Right ventricle myocardium inferior (tissue), 1 donor: ENCODE measurements around the gene FRMD3. TPM values are rescaled to one million over a fixed set of nuclear protein-coding genes. Genes with fewer than 3 reads are reported as not detected.

ENCODE experiments used
- ATAC-seq: fragments of 200-7000 bp; cut with Tn5 transposase; one replicate; pipeline ENCODE4 v1.9.1; 2020; ENCODE audit warnings: mild to moderate bottlenecking, moderate library complexity
- DNase-seq: peaks from one replicate; pipeline ENCODE4 v3.0.0; 2021; ENCODE audit errors: missing footprints
- intact Hi-C: fragments of 100-400 bp; cut with DNase I; formaldehyde crosslinking; loops from one replicate; pipeline ENCODE4 v1.11.0; 2022
- total RNA-seq: library from RNA; stranded (reverse); fragmentation: NEBNext Ultra II Directional; extraction: Animal tissue kit (Norgen Biotek cat#: 25700); gene quantifications from one replicate; pipeline ENCODE4 v1.2.1, GENCODE V29; 2021
- donor health status: DM: no; HTN: yes; CAD: no; lungs with severe emphysema.

The FRMD3 gene
- total RNA-seq, 1 donor from 2014 or later, result 98.9 TPM

DNA sequence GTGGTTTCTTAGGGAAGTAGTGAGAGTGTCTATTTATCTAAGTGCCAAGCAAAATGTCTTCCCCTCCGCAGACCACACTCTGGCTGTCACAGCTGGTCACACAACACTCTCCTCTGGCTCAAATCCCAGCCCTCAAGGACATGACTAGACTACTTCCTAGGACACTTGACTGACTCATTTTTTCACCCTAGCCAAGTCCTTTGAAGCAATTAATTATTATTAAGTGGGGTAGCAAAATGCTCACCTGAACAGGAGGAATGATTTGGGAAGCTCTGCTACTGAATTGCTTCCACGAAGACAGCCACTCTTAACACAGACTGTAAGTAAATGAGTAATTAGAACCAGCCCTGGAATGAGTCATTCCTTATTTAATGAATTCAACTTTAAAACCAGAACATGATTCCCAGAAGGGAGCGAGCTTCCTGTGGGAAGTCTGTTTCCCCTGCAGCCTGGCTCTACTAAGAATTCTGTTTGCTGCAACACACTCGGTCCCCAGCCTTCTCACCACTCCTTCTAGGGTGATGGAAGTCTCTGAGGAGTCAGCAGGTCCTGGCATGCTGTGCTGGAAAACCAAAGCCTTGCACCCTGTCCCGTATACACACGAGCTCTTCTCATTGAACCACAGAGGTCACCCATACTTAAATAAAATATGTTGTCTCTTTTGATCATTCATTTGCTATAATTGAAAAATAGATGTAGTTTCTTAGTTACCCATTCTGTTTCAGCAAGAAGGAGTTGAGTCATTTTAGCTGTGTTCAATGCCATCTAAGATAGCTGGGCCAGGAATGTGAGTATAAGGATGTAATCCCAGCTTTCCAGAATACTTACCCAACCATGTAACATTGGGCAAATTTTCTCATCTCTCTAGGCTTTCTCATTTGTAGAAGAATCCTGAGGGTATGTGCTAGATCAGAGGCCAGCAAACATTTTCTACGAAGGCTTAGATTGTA lies 256.6 kb downstream of the FRMD3 start:
- intact Hi-C loops, result loop anchor here (5.0 kb wide), 1 partner anchor 36 kb away; no protein-coding TSS in a partner anchor
- no peak for DNase-seq
- peak; percentile 81 for ATAC-seq

DNA sequence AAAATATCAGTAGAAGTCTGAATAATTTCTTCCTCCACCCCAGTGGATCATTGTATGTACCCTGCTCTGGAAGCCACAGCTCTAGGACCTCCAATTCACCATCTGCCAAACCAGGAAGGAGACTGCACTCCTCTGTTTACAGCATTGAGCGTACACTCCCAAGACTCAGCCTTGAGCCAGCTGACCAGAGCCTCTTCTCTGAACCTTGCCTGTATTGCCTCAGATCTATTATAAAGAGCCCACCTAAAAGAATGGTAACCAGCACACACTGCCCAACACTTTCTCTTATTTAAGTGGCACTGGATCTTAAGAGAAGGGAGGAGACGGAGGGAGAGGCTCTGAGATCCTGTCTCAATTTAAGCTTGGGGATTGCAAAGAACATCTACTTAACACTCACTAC lies 257.4 kb downstream of the FRMD3 start:
- no peak for ATAC-seq
- intact Hi-C loops, result loop anchor here (5.0 kb wide), 1 partner anchor 37 kb away; no protein-coding TSS in a partner anchor
- DNase-seq, result no peak

DNA sequence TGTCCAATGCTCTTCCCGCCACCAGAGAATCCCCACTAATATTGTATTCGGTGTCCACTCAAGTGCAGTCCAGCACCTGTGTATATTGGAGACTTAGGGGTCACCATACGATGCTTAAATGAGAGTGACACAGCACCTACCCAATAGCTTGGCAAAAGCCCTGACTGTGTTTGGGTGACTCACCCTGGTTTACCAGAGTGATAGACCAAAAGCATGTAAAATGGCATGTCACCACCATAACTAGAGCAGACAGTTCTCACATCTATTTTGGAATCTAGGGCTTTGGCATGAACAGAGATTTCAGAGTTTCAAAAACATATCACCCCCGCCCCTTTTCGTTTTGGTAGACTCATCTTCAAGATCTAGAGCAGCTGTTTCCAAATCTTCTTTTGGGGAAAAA lies 257.9 kb downstream of the FRMD3 start:
- intact Hi-C loops, result loop anchor here (5.0 kb wide), 1 partner anchor 37 kb away; no protein-coding TSS in a partner anchor
- ATAC-seq, result no peak
- no peak for DNase-seq

DNA sequence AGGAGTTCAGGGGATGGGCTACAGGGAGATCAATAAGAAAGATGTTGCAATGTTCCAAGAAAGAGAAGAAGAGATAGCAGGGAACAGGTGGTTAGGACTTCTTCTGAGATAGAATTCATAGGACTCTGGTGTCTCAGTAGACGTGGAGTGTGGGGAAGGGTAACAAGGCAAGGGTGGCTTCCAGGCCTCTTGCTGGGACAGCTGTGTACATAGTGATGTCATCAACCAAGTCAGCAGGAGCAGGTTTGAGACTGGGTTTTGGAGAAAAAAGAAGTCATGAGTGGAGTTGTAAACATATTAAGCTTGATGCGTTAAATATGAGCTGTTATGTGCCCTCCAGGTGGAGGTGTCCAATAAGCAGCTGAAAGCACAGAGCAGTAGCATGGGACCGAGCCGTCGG lies 263.4 kb downstream of the FRMD3 start:
- intact Hi-C loops, result loop anchor here (5.0 kb wide), 1 partner anchor 53 kb away; no protein-coding TSS in a partner anchor
- DNase-seq, result no peak
- no peak for ATAC-seq

DNA sequence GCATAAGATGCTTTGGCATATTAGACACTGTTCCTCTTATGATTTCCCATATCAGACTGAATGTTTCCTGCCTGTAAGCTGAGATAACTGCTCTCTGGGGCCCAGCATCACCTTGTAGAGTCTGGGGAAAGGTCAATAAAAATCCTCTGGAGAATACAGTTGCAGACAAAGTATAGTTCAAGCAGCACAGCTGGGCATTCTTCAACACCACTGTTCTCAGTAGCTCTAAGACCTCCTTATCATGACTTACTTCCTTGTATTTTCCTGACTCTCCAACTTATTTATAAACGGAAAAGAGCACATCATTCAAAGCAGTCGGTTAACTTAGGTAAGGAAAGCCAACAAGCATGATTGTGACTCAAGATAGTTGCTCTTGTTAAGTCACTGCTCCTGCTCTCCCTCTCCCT lies 266.5 kb downstream of the FRMD3 start:
- ATAC-seq (no peak), DNase-seq (no peak)

DNA sequence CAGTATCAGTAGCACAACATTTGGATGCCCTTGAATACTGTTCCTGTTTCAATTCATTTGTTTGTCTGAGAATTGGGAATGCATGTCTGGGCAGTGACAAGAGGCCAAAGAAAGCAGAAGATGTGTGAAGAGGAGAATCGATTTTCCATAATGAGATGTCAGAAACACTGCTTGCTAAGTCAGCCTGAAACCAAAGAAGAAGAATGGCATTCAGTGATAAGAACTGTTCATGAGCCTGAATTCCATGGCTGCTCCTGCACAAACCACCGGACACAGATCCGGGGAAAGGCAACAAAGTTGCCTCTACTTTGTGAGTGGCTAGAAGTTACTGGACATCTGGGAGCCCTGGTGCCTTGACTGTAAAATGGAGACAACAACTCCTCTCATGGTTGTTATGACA lies 268.1 kb downstream of the FRMD3 start:
- ATAC-seq, result no peak
- intact Hi-C loops, result no loop called here
- DNase-seq, result no peak

More for the DNA sequence above, 266.5 kb downstream of the FRMD3 start:
- intact Hi-C loops, result no loop called here

DNA sequence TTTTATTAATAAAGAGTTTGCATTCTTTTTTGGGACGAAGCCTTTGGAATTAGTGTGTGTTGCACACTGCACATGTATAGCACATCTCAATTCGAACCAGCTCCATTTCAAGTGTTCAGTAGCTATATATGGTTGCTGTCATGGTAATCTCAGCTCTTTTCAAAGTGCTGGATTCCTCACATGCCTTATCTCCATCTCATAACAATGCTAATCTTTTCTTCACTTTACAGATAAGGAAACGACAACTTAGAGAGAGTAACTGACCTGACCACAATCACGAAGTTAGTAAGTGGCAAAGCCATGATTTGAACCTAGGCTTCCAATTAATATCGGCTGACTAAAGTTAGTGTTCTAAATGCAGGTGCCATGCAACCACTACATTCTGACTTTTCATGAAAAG lies 270.5 kb downstream of the FRMD3 start:
- ATAC-seq (no peak), DNase-seq (no peak)
- intact Hi-C loops, result loop anchor here (5.0 kb wide), 1 partner anchor 35 kb away; no protein-coding TSS in a partner anchor

DNA sequence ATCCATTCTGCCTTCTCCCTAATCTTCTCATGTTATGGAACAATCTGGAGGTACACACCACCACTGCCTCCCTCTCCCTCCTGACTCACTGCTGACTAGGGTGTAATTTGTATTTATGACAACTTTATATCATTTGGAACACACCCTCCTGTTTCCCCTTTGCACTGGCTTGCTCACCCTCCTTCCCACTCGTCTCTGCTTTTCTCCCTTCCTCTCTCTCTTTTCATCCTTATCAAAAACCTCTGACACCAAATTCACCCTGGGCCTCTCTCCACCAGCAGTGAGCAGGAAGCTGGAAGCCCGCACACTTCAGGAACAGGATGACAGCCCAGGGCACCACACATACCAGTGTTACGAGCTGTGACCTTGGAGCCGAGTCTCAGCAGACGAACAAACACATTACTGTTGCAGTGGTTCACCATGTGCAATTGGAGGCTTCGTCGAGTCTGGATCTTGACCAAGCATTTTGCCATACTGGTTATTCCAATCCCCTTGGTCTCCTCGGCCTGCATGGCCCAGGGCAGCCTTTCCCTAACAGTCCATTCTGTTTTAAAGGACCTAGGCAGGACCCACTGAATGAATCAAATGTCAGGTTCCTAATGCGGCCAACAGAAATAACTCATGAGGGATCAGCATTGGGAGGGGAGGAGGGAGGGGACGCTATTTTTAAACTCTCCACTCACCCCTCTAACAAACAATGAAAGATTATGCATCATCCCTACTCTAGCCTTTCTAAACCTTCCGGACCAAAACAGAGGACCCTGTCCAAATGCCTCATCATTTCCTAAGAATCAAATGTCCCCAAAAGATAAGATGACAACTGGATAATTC lies 271.3 kb downstream of the FRMD3 start:
- ATAC-seq, result peak; percentile 93
- DNase-seq, result peak; percentile 62
- intact Hi-C loops, result loop anchor here (5.0 kb wide), 1 partner anchor 35 kb away; no protein-coding TSS in a partner anchor

DNA sequence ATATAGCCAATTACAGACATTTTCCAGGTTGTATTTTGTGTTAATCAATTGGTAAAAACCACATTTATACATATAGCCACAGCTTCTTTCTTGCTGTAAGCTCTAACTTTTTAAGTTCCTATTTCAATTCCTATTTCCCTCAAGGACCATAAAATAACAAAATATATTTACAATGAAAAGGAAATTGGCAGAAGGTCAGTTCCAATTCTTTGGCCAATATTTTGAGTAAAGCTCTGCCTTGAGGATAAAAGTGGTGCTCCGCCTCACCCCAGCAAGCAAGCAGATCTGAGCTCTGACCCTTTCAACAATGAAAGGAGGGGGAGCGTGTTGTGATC lies 271.9 kb downstream of the FRMD3 start:
- no peak for DNase-seq
- intact Hi-C loops, result loop anchor here (5.0 kb wide), 1 partner anchor 34 kb away; no protein-coding TSS in a partner anchor

DNA sequence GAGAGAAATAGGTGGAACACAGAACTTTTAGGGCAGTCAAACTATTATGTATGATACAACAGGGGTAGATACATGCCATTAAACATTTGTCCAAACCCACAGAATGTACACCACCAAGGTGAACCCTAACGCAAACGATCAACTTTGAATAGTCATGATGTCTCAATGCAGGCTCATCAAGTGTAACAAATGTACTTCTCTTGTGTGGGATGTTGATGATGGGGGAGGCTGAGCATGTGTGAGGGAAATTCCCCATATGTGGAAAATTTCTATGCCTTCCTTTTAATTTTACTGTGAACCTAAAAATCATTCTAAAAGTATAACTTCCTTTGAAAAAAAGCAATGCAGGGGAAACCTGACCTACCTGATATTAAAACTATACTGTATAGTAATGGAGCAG lies 273.9 kb downstream of the FRMD3 start:
- intact Hi-C loops, result no loop called here
- no peak for DNase-seq
- no peak for ATAC-seq

More for the DNA sequence above, 271.9 kb downstream of the FRMD3 start:
- ATAC-seq, result no peak

DNA sequence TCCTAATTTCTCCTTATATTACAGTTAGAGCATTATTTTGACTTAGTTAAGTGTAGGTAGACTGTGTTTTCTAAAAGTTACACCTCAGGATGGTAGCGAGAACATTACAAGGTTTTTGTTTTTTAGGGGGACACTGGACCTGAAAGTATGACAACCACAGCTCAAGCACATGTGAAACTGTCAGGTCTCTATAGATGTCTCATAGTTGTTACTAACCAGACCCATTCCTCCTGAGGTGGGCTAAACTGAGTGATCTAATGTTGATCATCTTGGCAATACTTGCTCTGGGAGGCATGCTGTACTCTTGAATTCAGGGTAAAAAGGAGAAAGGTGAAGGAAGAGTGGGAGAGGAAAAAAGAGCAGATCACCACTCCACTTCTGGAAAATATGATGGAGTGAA lies 278.6 kb downstream of the FRMD3 start:
- ATAC-seq, result no peak
- no peak for DNase-seq
- intact Hi-C loops, result no loop called here

DNA sequence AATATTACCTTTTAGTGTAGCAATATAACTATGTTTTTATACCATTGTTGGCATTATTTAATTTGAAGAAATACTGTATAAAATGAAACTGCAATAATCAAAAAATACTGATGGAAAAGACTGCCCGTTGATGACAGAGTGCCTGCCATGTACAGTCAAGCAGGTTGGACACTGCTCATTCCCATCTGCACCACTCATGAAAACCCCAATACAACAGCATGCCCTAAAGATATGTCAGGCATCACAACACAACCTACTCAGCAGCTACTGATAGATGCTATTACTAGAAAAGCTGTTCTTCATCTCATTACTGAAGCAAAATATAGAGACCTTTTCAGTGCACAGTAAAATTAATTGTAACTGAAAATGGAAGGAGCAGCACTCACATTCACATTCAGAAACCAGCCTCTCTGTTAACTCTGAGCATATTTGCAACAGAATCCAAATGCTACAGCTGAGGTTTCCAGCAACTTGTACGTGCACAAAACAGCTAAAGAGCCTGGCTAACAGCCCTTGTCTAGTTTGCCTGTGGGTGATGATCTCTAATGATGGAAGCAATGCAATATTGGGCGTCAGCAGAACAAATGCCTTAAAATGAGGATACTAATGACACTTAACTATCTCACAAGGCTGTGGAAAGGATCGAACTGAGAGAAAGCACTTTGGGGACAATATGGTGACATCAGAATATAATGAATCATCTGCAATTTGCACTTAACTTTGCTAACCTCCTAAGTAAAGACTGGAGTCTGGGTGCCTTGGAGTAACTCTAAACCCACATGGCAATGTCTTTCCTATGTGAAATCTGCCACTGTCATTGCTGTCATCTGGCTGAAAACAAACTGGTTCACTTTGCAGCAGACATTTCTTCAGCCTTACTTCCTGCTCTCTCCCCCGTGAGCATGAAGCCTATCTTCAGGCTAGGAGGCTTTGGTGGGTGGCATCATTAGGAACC lies 280.0 kb downstream of the FRMD3 start:
- DNase-seq (no peak), ATAC-seq (peak; percentile 34)
- intact Hi-C loops, result no loop called here

DNA sequence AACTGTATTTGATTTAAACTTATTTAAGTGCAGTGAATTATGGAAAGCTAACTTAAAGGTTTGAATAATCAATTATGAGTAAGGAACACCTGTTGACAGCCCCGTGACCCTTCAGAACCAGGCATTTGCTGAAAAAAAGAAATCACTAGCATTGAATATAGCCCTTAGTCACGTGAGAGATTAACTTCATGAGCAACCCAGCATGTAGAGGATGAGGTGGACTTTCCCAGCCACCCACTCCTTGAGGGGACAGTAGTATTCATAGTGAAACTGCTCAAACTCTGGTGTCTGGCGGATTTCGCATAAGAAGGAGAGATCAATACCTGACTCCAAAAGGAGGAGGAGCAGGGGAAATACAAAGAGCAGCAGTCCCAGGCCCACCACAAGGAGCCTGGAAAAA lies 290.5 kb downstream of the FRMD3 start:
- DNase-seq, result no peak
- no peak for ATAC-seq
- intact Hi-C loops, result no loop called here

DNA sequence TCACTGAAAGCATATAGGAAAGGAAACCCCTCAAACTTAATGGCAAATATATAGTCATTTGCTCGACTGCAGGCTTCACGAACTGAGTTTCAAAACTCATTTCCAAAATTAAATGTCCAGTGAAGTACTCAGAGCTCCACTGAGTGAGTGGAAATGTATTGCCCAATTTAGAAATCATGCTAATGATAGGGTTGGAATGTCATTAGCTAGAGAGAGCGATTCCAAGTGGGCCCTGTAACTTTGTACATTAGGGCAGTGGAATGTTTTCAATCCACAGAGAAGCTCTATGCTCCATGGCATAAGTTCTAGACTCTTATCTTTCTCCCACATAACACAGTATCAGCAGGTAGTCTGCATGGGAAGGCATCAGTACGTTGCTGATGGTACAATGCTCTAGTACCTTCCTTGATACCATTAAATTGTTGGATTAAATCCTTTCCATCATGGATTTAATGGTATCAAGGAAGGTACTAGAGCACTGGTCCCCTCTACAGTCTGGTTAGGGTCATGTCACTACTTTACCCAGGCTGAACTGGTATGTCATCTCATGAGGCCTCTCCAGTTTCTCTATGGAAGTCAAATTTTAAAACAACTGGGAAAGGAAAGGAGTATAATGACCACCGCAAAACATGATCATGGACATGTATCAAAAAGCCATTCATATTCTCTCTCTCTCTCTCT lies 292.1 kb downstream of the FRMD3 start:
- peak; percentile 87 for ATAC-seq
- intact Hi-C loops, result loop anchor here (1.0 kb wide), 1 partner anchor 19 kb away; no protein-coding TSS in a partner anchor

DNA sequence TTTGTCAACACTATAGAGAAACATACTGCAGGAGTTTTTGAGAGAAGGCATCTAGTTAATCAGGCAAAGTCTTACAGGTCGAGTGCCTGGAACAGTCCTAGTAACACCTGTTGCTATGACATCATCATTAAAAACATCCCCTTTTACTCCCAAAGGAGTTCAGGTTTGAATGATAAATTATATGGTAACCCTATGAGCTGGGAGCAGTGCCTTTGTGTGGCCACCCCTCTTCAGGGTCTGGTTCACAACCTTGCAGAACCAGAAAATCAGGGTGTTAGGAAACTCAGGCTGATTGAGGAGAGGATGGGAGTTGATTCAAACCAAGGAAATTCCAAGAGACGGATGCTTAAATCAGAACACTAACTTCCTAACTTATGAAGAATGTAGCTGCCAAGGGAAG lies 296.1 kb downstream of the FRMD3 start:
- intact Hi-C loops, result no loop called here
- ATAC-seq (no peak), DNase-seq (no peak)

More for the DNA sequence above, 292.1 kb downstream of the FRMD3 start:
- DNase-seq, result no peak

DNA sequence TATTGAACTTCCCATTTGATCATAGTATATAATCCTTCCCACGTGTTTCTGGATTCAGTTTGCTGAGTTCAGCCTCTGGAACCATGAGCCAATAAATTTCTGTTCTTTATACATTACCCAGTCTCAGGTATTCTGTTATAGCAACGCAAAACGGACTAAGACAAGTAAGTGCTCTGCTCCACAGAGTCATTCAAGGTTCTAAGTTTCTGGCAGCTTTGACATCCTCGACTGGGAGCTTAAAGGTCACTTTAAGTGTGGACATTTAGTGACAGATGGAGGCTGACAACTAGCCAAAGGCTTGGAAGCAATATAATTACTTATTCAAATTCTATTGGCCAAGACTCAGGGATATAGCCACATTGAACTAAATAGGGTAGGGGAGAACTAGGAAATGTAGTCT lies 297.5 kb downstream of the FRMD3 start:
- intact Hi-C loops, result no loop called here
- DNase-seq (no peak), ATAC-seq (no peak)

DNA sequence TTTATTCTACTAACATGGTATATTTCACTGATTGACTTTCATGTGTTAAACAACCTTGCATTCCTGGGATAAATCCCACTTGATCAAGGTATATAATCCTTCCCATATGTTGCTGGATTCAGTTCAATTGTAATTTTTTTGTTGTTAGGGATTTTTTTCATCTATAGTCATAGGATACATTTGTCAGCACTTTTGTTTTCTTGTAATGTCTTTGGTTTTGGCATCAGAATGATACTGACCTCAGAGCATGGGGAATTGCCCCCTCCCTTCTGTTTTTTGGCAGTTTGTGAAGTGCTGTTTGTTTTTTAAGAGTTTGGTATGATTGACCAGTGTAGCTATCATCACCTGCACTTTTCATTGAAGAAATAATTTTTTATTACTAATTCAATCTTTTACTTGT lies 298.5 kb downstream of the FRMD3 start:
- intact Hi-C loops, result loop anchor here (10.0 kb wide), 1 partner anchor 465 kb away; the partner anchor contains the start of gene UBQLN1
- ATAC-seq (peak; percentile 32), DNase-seq (no peak)
